Right renal pelvis (tissue), 4 donors: Measurements from ENCODE around the gene TNS3. TPM values are rescaled to one million over a fixed set of nuclear protein-coding genes. Genes with fewer than 3 reads are reported as not detected.

Experiments used
- DNase-seq, 4 donors: peaks; one replicate each; pipeline ENCODE4 v3.0.0-alpha.2; 2013; ENCODE audit warnings: low read depth in 4 of 4, low spot score in 3 of 4, missing footprints in 1 of 4
- polyA plus RNA-seq, 4 donors: library from polyadenylated mRNA; unstranded; fragments of 120-200 nt; gene quantifications; one replicate each; pipeline ENCODE4 v1.2.1, GENCODE V29; 2013; ENCODE audit not compliant: insufficient read length in 4 of 4

TNS3 gene
- polyA plus RNA-seq, 4 donors, result 89.1 to 97.5 (median 91.1) TPM

DNA sequence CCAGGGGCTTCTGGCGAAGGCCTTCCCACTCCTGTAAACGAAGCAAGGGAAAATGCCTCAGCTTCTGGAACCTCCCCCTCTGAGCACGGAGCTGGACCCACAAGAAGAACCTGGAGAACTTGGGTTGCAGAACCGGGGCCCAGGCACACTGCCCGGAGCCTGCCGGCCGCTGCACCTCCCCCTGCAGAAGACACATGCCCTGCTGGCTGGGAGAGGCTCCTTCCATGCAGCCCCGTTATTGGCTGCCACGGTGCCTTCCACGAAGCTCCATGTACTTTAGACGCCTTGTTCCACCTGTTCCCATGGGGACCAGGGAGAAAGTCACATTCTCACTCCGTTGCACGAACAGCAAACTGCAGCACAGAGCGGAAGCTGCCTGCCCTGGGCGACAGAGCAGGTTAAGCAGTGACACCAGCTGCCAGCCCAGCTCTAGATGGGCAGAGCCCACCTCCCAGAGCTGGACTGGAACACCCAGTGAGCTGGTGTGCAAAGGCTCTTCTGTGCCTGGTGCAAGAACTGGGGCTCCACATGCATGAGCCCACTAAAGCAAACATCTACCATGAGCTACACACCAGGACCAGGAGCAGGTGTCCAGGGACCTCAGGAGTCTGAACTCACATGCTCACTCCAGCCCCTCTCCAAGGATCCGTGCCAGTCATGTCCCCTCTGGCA is 70.1 kb downstream of the TNS3 start:
- no peak for DNase-seq

DNA sequence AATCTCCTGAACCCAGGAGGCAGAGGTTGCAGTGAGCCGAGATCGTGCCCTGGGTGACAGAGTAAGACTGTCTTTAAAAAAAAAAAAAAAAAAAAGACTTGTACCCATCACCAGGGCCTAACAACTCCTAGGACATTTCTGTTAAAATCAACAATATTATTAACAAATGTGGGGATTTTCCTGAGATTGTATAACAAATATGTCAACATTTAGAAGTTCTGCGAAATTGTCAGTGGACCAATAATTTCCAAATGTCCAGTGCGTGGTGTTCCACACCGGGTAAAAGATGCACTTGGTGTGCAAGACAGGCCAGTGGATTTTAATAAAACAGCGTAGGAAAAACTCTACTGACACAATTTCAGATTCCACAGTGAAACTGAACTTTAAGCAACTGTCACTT is 71.1 kb downstream of the TNS3 start:
- no peak for DNase-seq

DNA sequence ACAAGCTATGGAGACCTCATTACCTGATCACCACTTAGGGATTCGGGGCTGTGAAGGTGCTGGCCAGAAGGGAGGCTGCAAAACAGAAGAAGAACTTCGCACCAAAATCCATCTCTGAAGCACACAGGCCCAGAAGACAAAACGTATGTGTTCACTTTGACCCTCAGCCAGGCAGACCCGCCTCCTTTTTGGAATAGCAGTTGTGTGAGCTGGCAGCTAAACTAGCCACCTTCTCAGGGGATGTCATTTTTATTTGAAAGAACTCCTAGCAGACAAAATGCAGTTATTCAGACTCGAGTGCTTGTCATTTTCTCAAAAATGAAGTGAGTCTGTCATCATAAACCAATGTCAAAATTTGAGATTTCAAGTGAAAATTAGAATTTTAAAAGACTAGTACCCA is 71.7 kb downstream of the TNS3 start:
- DNase-seq, result no peak

GRCh38 chr7:47509571-47509970 is 72.3 kb downstream of the TNS3 start:
- DNase-seq, result no peak

GRCh38 chr7:47508389-47509380 is 73.2 kb downstream of the TNS3 start:
- DNase-seq, result no peak

DNA sequence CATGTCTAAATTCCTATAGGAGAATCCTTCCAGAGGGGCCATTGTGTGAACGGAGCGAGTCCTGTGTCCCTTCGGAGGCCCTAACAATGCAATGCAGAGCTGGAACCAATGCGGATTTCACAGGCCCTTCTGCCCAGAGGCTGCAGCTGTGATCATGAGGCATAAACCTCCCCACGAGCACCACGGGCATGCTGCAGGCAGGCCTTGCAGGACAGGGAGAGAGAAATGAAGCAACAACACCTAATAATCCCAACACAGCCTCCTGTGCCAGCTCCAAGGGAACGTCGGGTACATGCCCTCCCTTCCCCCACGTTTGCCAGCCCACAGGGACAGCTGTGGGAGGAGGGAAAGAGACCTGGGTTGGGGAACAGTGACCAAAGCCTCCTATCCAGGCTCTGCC is 74.4 kb downstream of the TNS3 start:
- no peak for DNase-seq

GRCh38 chr7:47506382-47507339 is 75.2 kb downstream of the TNS3 start:
- DNase-seq, result no peak

DNA sequence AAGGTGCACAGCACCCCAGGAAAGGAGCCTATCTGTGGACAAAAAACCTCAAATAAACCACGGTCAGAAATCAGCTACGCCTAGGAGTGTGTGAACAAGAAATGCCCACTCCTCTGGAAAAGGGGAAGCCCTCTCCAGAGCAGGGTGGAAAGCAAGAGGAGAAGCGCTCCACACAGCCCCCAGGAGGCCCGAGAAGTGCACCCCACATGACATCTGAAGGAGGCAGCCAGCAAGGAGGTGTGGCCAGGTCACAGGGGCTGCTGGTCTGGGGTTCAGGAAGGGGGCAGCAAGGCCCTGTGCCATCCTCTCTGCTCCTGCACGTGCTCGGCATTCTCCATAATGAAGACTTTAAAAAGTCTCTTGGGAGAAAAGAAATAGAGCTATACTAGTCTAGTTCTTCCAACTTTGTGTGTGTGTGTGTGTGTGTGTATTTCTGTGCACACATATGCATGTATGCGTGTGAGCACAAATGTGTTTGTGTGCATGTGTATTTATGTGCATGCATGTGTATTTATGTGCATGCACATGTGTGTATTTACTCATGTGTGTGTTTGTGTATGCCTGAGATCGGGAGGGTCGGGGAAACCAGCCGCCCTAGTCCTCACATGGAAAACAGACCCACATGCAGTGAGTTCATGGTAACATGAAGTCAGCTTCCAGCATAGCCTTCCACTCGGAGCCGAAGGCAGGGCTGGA is 76.5 kb downstream of the TNS3 start:
- no peak for DNase-seq

GRCh38 chr7:47504551-47505311 is 77.2 kb downstream of the TNS3 start:
- DNase-seq, result no peak

DNA sequence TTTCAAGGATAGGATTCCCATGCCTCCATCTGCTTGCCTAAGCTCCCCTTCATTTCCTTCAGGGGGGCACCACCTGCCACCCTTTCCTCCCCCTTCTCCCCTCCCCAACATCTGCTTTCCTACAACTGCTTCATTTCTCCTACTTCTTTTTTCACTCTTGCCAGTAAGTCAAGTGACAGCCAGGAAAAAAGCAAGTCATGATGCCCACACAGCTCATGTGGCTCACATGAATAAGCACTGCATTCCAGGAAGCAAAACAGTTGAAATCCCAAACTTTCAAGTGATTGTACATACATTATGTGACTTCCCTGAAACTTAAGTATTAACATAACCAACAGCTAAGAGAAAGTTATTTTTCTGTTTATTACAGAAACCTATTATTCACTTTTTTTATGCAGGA is 78.6 kb downstream of the TNS3 start:
- no peak for DNase-seq

DNA sequence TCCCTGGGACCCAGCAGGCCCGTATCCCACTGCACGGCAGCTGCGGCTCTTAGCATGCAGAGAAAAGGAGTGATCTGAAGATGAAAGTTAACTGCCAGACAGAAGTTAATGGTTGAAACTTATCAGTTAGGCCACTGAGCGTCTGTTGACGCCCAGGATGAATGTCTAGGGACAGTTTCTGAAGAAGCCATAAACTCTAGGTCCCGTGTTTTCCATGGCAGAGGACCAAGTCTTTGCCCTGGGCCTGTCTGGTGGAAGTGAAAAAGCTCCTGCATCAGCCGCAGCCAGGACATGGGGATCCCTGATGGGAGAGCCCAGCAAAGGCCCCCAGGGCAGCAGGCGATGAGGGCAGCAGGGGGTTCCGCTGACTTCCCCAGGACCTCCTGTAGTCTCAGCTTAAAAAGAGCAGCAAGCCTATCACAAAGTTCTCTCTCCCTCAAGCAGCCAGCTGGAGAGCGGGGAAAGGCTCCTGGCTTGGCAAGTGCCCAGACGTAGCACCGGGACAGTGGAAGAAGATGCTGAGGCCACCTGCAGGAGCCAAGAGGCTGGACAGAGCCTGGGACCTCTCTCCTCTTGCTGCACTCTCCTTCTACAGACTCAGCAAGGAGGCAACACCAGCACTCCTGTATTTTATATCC is 79.6 kb downstream of the TNS3 start:
- DNase-seq, result no peak

- no peak for DNase-seq
Observed at GRCh38 chr7:47501406-47501805, 80.5 kb downstream of the TNS3 start.

DNA sequence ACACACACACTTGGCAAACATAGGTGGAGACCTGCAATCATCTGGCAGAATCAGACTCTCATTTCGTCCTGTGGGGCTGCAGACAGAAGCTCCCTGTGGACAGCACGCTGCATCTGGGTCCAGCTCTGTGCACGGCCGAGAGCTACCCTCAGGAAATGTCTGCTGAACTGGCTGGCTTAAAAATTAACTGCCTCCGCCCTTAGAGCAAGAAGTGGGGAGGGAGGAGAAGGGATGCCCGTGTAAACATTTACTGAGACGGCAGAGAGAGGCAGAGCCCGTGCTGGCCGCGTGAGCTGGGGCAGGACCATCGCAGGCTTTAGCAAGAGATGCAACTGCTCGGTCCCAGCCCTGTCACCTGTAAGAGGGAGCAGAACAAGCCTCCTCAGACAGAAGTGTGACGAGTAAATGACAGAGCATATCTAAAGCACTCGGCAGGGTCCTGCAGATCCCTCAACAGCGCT is 81.8 kb downstream of the TNS3 start:
- no peak for DNase-seq

DNA sequence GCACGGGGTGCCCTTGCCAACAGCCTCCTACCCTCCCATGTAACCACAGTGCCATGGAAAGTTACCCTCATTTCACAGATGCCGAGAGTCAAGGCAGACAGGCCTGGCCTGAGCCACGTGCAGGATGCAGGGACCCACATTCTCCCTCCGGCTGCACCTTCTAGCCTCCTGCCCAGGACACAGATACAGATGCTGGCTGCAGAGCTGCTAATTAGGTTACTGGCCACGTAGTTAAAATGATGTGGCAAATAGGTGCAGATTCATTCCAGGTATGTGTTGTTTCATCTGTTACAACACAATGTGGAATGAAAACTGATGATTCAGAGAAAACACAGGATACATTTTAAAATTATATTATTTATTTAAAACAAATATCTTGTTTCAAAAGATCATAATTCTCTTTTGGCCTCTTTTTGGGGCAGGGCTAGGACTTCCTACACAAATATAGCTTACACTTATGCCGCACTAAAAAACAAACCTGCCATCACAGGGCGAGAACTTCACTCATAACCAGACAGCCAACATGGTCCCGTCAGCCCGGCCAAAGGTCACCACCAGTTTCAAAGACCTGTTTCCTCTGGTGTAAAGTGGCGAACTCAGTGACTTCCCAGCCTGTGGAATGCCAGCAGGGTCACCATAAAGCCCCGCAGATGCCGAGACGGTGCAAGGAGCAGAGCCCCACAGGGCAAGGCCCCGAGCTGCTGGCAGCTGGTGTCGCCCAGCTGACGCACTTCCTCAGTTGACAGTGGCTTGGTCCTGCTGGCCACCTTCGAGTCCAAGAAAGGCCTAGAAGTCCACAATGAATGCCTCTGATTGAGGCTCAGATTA is 83.5 kb downstream of the TNS3 start:
- no peak for DNase-seq

- DNase-seq, result no peak
Observed at GRCh38 chr7:47497367-47498096, 84.4 kb downstream of the TNS3 start.

GRCh38 chr7:47496666-47497065 is 85.2 kb downstream of the TNS3 start:
- DNase-seq, result no peak

DNA sequence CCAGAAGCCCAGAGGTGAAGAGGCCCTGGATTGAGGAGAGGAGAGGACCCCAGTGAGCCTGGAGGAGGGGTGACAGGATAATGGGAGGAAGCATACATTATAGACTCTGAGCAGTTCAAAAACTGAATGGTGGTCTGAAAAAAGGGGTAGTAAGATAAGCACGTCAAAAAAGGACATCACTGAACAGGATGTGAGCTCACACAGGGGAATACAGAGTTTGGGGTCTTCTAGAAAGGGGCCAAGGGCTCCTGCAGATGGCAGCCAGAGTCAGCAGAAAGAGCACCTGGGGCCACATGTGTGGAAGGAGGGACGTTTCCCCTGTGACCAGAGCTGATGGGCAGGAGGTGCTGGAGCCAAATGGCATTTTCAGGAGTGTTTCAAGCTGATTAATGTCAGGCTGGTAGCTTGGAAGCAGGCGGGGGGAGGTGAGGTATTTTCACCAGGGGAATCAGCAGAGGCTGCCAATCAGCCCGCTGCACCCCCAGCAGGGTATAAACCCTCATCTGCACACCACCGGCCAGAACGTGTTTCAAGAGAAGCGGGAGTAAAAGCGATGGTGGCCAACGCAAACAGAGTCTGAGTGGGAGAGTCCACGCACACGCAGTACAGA is 85.8 kb downstream of the TNS3 start:
- DNase-seq, result no peak
